HG02981 (cell line): ENCODE results near the gene KIF17.

Experiments
- ATAC-seq: cut with Tn5 transposase; IDR thresholded peaks from one replicate; pipeline ENCODE4 v1.9.1; 2021; ENCODE audit warnings: mild to moderate bottlenecking, moderate library complexity; ENCODE audit not compliant: unreplicated experiment

KIF17 gene

DNA sequence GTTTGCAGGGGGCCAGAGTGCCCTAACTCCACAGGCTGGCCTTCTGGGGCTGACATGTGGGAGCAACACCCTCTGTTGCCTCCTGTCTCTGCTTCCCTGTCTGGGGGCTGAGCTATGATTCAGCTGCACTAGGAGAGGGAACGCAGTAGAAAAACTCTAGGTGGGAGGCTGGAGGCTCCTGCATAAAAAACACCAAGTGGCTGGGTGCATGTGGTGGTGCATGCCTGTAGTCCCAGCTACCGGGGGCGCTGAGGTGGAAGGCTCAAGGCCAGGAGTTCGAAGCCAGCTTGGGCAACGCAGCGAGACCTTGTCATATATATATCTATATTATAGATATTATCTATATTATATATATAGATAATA, 5.6 kb downstream of the KIF17 start:
- no peak for ATAC-seq

DNA sequence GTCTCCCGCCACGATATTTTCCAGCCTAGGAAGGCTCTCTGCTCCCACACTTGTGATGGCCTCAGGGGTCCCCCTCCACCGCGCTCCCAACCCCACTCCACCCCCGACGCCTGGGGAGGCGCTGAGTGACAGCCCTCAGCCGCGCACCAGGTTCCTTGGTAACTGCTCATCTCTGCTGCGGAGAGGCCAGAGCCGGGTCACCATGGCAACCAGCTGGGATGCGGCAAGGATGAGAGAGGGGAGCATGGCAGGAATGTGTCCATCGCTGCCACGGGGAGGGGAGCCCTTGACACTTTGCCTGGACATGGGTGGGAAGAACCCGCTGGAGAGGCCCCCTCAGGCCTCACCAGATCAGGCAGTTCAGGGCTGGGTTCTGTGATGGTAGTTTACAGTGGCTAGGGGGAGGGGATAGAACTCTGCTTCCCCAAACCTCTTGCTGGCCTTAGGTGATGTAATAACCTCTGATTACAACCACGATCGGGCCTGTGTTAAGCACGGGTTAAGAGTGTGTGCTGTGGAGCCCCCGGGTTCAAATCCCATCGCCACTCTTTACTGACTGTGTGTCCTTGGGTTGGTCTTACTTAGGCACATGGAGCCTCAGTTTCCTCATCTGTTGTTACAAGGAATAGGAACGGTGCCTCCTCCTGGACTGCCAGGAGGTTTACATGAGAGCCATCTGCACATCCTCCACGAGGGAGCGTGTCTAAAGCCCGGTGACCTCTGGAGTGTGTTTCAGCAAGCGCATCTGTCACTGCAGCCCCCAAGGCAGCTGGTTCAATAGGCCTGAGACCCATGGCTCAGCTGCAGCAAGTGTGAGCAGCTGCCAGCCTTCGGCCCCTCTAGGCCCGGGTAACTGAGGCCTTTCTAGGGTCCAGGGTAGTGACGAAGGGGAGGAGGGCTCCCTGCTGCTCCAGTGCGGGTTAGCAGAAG, 6.3 kb downstream of the KIF17 start:
- no peak for ATAC-seq

DNA sequence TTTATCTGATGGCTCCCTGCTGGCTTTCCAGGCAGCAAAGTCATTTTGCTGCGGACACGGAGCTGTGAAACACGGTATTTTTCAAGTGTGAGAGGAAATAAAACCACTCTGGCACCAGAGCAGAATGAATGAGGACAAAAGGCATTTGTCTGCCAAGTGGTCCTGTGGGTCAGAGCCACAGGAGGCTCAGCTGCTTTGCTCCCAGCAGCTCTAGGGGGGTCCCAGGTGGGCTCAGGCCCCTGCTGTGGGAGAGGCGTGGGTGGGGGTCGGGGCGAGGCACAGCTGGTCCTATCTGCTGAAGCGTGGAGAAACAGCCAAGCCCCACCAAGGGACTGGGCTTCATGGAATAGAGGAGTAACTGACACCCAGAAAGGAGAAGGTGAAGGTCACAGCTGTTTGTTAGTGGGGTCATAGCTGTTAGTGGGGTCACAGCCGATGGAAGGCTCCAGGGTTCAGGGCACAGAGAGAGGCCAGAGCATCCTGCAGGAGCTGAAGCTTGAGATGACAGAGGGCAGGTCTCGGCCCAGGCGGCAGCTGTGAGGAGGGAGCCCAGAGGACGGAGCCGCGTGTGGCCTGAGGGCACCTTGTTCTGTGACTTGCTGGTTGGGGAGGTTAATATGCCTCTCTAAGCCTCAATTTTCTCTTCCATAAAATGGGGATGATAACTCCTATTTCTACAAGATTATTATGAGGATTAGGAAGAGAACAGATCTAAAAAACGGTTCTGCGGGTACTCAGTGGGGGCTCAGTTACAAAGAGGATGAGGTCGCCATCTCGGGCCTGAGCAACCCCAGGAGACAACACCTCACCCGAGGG, 7.1 kb downstream of the KIF17 start:
- no peak for ATAC-seq

GRCh38 chr1:20709868-20710267, 7.9 kb downstream of the KIF17 start:
- ATAC-seq = no peak

DNA sequence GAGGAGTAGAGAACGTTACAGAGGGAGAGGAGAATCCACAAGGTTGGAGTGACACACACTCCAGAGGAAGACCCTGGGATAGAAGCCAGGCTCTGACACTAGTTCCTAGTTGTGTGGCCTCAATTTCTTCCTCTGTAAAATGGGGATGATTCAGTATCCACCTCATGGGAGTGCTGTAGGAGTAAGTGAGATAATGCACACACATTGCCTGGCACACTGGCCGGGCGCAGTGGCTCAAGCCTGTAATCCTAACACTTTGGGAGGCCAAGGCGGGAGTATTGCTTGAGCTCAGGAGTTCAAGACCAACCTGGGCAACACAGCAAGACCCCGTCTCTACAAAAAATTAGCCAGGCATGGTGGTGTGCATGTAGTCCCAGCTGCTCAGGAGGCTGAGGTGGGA, 8.9 kb downstream of the KIF17 start:
- no peak for ATAC-seq

DNA sequence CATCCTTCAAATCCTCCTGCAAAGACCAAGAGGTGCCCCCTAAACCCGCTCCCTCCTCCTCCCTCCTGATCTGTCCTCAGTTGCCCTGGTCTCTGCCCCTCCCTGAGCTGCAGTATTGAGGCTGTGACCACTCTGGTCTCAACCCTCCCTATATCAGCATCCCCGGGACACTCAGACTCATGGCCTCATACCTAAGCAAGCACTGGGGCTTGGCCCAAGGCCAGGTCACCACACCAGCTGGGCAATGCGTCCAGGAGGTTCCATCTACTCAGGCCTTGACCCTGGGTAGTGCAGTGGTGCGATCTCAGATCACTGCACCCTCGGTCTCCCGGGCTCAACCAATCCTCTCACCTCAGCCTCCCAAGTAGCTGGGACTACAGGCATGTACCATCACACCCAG, 9.8 kb downstream of the KIF17 start:
- no peak for ATAC-seq

DNA sequence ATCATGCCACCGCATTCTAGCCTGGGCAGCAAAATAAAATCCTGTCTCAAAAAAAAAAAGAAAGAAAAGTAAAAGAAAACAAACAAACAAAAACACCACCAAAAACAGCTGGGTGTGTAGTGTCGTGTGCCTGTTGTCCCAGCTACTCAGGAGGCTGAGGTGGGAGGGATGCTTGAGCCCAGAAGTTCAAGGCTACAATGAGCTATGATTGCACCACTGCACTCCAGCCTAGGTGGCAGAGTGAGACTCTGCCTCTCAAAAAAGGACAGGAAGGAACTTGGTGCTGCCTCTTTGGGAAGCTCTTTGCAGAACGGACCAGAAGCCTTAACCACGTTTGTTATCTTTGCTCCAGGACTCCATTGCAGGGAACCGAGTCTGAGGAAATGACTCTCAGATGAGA, 11.0 kb downstream of the KIF17 start:
- no peak for ATAC-seq

- ATAC-seq = no peak
Measured at GRCh38 chr1:20705203-20705755, 12.5 kb downstream of the KIF17 start.

DNA sequence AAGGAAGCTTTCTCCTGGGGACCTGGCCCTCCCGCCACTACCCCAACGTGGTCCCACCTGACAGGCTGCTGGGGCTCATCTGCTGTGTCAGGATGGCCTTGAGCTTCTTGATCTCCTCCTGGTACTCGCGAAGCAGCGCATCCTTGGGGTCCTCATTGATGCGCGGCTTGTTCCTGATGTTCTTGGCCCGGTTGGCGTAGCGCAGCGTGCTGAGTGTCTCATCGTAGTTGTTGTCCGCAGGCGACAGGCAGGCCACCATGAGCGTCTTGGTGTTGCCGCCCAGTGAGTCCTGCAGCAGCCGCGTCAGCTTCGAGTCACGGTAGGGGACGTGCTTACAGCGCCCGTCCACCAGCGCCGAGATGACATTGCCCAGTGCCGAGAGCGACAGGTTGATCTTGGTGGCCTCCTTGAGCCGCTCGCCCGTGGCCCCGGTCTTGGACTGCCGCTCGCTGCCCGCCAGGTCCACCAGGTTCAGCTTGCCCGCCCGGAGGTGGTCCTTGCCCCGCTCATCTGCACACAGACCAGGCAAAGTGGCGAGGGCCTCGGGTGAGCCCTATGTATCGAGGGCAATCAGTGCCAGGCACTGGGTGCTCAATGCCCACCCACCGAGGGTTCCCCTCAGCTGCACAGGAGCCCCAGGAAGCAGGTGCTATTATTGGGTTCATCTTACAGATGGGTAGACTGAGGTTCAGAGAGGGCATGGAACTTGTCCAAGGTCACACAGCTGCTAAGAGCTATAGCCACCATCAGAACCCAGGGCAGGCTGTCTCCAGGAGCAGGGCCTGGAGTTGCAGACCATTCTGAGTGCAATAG, 13.2 kb downstream of the KIF17 start:
- no peak for ATAC-seq

DNA sequence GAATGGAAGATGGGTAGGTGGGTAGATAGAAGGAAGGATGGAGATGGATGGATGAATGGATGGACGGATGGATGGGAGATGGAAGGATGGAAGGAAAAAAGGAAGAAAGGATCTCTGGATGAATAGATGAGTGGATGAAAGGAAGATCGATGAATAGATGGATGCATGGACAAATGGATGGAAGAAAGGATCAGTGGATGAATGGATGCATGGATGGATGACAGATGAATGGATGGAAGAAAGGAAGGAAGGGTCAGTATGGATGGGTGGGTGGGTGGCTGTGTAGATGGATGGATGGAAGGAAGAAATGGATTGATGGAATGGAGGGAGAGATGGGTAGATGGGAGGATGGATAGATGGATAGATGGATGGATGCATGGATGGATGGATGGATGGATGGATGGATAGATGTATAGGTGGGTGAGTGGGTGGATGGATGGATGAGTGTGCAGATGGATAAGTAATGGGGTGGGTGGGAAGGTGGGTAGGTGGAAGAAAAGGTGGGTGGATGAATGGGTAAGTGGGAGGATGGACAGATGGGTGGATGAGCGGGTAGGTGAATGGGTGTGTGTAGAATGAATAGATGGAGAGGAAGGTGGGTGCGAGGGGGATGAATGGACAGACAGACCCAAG, 14.6 kb downstream of the KIF17 start:
- ATAC-seq = no peak

GRCh38 chr1:20702416-20702815, 15.4 kb downstream of the KIF17 start:
- no peak for ATAC-seq

DNA sequence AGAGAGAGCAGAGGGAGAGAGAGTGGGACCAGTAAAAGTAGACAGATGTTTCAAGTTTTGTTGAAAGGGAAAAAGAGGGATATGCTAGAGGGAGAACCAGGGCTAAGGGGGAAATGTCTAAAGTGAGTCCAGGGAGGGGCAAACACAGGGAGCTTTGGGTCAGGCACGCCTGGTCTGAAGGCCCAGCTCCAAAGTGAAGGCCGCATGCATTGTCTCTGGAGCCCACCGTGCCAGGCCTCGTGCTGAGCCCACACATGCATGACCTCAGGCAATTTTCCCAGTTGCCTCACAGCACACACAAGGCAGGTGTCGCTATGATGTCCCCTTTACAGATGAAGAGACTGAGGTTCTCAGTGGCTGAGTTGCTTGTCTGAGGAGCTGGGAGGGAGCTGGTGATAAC, 16.0 kb downstream of the KIF17 start:
- ATAC-seq = no peak

- ATAC-seq = no peak
Measured at GRCh38 chr1:20701446-20701845, 16.4 kb downstream of the KIF17 start.

DNA sequence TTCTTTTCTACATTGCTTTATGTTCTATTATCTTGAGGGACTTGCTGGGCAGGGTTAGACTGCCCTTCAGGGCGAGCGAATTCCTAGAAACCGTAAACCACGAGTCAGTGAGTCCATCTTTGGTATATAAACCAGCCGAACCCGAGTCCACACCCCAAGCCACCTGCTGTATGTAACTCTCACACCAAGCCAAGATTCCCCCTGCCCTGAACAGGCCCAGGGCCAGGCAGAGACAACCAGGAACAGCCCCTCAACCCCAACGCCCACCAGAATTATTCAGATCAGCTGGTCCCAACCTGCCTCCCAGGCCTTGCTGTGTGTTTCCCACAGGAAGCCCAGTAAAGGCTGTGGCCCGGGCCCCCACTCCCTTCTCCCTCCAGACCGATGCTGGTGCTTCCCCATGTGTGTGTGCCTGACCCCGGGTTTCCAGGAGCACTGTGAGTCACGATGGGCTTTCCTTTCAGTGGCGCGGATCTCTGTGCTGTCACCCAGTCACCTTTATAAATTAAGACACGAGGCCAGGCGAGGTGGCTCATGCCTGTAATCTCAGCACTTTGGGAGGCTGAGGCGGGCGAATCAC, 17.1 kb downstream of the KIF17 start:
- no peak for ATAC-seq

DNA sequence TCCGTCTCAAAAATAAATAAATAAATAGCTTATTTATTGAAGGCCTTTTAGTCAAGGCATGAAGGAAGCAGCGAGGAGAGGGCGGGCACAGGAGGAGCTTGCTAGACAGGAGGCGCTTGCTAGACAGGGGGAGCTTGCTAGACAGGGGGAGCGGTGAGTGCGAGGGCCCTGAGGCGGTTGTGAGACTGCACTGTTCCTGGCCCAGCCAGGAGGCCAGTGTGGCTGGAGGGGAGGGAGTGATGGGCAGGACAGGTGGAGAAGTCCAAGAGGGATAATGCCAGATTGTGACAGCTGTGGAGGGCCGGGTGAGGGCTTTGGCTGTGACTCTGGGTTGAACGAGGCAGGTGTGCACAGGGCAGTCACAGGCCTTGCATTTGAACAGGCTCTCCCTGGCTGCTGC, 18.2 kb downstream of the KIF17 start:
- ATAC-seq = no peak

DNA sequence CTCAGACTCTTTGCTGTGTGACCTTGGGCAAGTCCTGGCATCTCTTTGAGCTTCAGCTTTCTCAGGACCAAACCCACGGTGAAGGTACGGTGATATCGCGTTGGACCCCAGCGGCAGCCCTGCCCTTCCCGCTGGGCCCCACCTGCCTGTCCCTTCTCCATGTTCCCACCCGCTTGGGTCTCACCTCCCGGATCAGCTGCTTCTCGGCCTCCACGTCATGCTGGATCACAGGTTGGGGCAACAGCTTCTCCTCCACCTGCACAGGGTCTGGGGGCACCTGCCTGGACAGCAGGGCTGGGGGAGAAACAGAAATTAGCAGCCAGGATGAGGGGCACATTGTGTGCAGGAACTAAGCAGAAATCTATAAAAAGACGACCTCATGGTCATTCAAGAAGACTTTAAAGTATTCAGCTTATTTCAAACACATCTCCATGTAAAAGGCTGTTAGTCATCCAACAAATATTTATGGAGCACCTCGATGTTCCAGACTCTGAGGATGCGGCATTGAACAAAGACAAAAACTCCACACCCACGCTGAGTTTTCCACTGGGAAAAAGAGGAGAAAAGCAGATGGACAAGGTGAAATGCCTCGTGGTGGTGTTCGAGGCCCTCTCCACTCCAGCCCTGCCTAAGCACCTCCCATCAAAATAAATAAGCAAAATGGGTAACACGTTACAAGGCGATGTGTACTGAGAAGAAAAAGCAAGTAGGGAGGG, 19.5 kb downstream of the KIF17 start:
- ATAC-seq = no peak

DNA sequence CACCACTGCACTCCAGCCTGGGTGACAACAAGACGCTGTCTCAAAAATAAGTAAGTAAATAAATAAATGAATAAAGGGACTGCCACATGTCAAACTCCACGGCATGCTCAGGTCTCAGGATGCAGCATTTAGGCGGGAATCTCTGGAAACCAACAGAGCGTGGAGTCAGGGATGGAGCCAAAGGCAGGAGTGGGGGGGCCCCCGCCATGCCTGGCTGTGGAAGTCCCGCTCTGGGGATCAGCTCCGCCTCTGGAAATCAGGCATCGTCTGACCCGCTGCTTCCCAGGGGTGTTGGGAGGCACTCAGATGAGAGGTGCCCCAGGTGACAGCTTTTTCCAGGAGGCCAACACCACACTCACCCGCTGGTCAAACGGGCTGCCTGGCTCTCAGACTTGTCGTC, 20.2 kb downstream of the KIF17 start:
- ATAC-seq = no peak

DNA sequence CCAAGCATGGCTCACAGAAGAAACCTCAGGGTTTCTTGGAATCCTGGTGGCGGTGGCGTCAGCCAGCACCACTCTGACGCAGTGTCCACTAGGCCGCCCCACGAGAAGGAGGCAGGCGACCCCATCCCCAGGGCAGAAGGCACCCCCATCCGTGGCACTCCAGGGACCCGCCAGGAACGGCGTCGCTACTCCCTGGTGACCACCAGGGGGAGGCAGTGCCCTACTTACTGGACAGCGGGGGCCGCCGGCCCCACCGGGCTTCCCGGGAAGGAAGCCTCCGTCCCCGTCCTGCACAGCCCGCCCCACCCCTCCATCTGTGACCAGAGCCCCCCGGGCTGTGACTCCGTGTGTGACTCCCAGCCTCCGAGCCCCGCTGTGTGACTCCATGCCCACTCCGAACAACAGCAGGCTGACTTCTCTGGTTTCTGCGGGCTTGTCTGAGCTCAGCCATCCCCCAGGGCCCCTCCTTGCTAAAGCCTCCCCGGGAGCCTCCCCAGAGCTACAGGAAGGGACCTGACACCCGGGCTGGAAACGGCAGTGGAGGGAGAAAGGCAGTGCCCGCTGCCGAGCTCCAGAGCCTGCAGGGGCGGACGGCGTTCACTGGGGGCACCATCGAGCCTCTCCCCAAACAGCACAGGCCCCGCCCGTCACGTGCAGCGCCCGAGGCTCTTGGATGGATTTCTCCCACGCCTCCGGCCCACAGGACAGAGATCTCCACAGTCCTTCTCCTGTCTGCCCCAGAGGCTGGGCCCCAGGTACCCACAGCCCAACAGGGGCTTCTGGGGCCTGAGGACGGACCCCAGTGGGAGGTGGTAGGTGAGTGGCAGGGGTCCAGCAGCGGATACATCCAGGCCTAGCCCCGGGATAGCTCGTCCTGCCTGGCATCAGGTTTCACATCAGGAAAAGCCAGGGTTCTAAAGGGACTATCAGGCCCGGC, 21.1 kb downstream of the KIF17 start:
- peak; percentile 82 for ATAC-seq
